ENCODE measurements around the gene TFCP2L1. TPM values are rescaled to one million over a fixed set of nuclear protein-coding genes. Genes with fewer than 3 reads are reported as not detected.

The TFCP2L1 gene
- total and polyA plus RNA-seq, 9 donors = 0.05 to 13.8 (median 0.86) TPM; not detected in 1

GRCh38 chr2:121288454-121289231 is 3.6 kb upstream of the TFCP2L1 start:
- H3K4me3 ChIP-seq = no peak overlapping the region
- peaks cover 2% of the 10 kb centered on the region for H3K4me1 ChIP-seq (ENCODE audit: insufficient read depth)
- H3K36me3 ChIP-seq = no peaks in the 10 kb centered on the region
- no peak overlapping the region for H3K27ac ChIP-seq
- H3K9me3 ChIP-seq = no peaks in the 10 kb centered on the region
- H3K27me3 ChIP-seq = no peaks in the 10 kb centered on the region
- TF ChIP-seq CTCF (IDR thresholded peaks at IDR 0.05) (no peak), EP300 (IDR thresholded peaks at IDR 0.05) (no peak), POLR2A (IDR thresholded peaks at IDR 0.05) (no peak)
- WGBS, 3 donors = 74 to 84% (median 83%) methylated on average over 12 of the region's 12 CpGs
- intact Hi-C loops (cut with DNase I) = no loop called here
- no peak for DNase-seq

GRCh38 chr2:121287956-121288355 is 3.0 kb upstream of the TFCP2L1 start:
- H3K4me1 ChIP-seq (ENCODE audit: insufficient read depth) = peaks cover 2% of the 10 kb centered on the region
- H3K9me3 ChIP-seq = no peaks in the 10 kb centered on the region
- H3K36me3 ChIP-seq = no peaks in the 10 kb centered on the region
- WGBS, 3 donors = 95 to 98% (median 97%) methylated on average over 4 of the region's 4 CpGs
- intact Hi-C loops (cut with DNase I) = no loop called here
- no peak for DNase-seq
- no peak overlapping the region for H3K4me3 ChIP-seq
- no peaks in the 10 kb centered on the region for H3K27me3 ChIP-seq
- TF ChIP-seq CTCF (IDR thresholded peaks at IDR 0.05) = no peak
- no peak for TF ChIP-seq POLR2A (IDR thresholded peaks at IDR 0.05)
- TF ChIP-seq EP300 (IDR thresholded peaks at IDR 0.05) = no peak
- H3K27ac ChIP-seq = no peak overlapping the region

GRCh38 chr2:121287146-121287798 is 2.3 kb upstream of the TFCP2L1 start:
- H3K36me3 ChIP-seq = no peaks in the 10 kb centered on the region
- TF ChIP-seq POLR2A (IDR thresholded peaks at IDR 0.05) (no peak), CTCF (IDR thresholded peaks at IDR 0.05) (no peak), EP300 (IDR thresholded peaks at IDR 0.05) (no peak)
- intact Hi-C loops (cut with DNase I) = no loop called here
- no peak overlapping the region for H3K4me3 ChIP-seq
- H3K4me1 ChIP-seq (ENCODE audit: insufficient read depth) = peaks cover 2% of the 10 kb centered on the region
- no peaks in the 10 kb centered on the region for H3K27me3 ChIP-seq
- H3K27ac ChIP-seq = no peak overlapping the region
- H3K9me3 ChIP-seq = no peaks in the 10 kb centered on the region
- 87 to 91% (median 88%) methylated on average over 8 to 9 of the region's 9 CpGs for WGBS, 3 donors
- DNase-seq = no peak

GRCh38 chr2:121286506-121286905 is 1.5 kb upstream of the TFCP2L1 start:
- H3K36me3 ChIP-seq = no peaks in the 10 kb centered on the region
- no peaks in the 10 kb centered on the region for H3K9me3 ChIP-seq
- DNase-seq = no peak
- WGBS, 3 donors = 63 to 72% (median 70%) methylated on average over 4 of the region's 4 CpGs
- H3K4me3 ChIP-seq = no peak overlapping the region
- TF ChIP-seq EP300 (IDR thresholded peaks at IDR 0.05) = no peak
- TF ChIP-seq POLR2A (IDR thresholded peaks at IDR 0.05) = no peak
- TF ChIP-seq CTCF (IDR thresholded peaks at IDR 0.05) = no peak
- no peak overlapping the region for H3K27ac ChIP-seq
- intact Hi-C loops (cut with DNase I) = no loop called here
- H3K27me3 ChIP-seq = no peaks in the 10 kb centered on the region
- peaks cover 2% of the 10 kb centered on the region for H3K4me1 ChIP-seq (ENCODE audit: insufficient read depth)
